HEK293 (cell line): ENCODE results near the gene INCA1.

Experiments used
- CTCF ChIA-PET: fragments of 350-600 bp; formaldehyde crosslinking; extraction: SDS; loops from one replicate; lab custom pipeline; 2021; ENCODE audit warnings: antibody characterized with exemption; lab: Yijun Ruan, JAX
- POLR2A ChIA-PET: fragments of 300-600 bp; formaldehyde crosslinking; extraction: SDS; loops from one replicate; lab custom pipeline; 2020; ENCODE audit warnings: antibody characterized with exemption, inconsistent platforms; lab: Yijun Ruan, JAX
- H3K27ac ChIP-seq: fragments of 200-500 bp; sonication (Bioruptor generic); 2 replicates; pipeline ENCODE4 v1.5.1; 2014; ENCODE audit warnings: low read depth, low read length, control low read depth, inconsistent platforms; ENCODE audit errors: extremely low read depth
- H3K36me3 ChIP-seq, 2 experiments: fragments of 200-500 bp in 1 of 2; sonication (Bioruptor generic) in 1 of 2; 1 replicate in 1 of 2; 2 replicates in 1 of 2; pipeline ENCODE4 v1.5.1; 2014 to 2017; ENCODE audit warnings: inconsistent platforms in 2 of 2, low read length in 2 of 2; ENCODE audit not compliant: control insufficient read depth in 2 of 2, insufficient read depth in 1 of 2
- H3K4me1 ChIP-seq: fragments of 200-500 bp; sonication (Bioruptor generic); 2 replicates; pipeline ENCODE4 v1.5.1; 2014; ENCODE audit warnings: mild to moderate bottlenecking, low read length, inconsistent platforms; ENCODE audit not compliant: control insufficient read depth, insufficient read depth
- H3K4me3 ChIP-seq: 2 replicates; pipeline ENCODE4 v1.5.1; 2011; ENCODE audit warnings: low read depth, mild to moderate bottlenecking, control low read depth, low read length, moderate library complexity
- H3K9me3 ChIP-seq: fragments of 200-500 bp; sonication (Bioruptor generic); 2 replicates; pipeline ENCODE4 v1.5.1; 2014; ENCODE audit warnings: low read depth, low read length, inconsistent platforms; ENCODE audit not compliant: control insufficient read depth, insufficient read depth
- KLF1 ChIP-seq: fragments of 450-650 bp; formaldehyde crosslinking; IDR thresholded peaks from 2 replicates; pipeline ENCODE4 v1.5.1; 2016; ENCODE audit warnings: missing biosample characterization, missing genetic modification characterization
- KLF16 ChIP-seq: fragments of 450-650 bp; formaldehyde crosslinking; IDR thresholded peaks from 2 replicates; pipeline ENCODE4 v1.5.1; 2017; ENCODE audit warnings: missing biosample characterization, missing genetic modification characterization
- KLF7 ChIP-seq: fragments of 450-650 bp; formaldehyde crosslinking; IDR thresholded peaks from 2 replicates; pipeline ENCODE4 v1.5.1; 2016; ENCODE audit warnings: missing biosample characterization, missing genetic modification characterization, borderline replicate concordance
- KLF8 ChIP-seq: fragments of 450-650 bp; formaldehyde crosslinking; IDR thresholded peaks from 2 replicates; pipeline ENCODE4 v1.5.1; 2016; ENCODE audit warnings: missing biosample characterization, missing genetic modification characterization
- SCRT2 ChIP-seq: fragments of 450-650 bp; formaldehyde crosslinking; IDR thresholded peaks from 2 replicates; pipeline ENCODE4 v1.5.1; 2016; ENCODE audit warnings: missing biosample characterization, missing genetic modification characterization
- SP2 ChIP-seq: fragments of 450-650 bp; formaldehyde crosslinking; IDR thresholded peaks from 2 replicates; pipeline ENCODE4 v1.5.1; 2016; ENCODE audit warnings: missing biosample characterization, missing genetic modification characterization
- YY2 ChIP-seq: fragments of 450-650 bp; formaldehyde crosslinking; IDR thresholded peaks from 2 replicates; pipeline ENCODE4 v1.5.1; 2016; ENCODE audit warnings: missing biosample characterization, missing genetic modification characterization
- ZBTB7A ChIP-seq: fragments of 450-650 bp; formaldehyde crosslinking; IDR thresholded peaks from 2 replicates; pipeline ENCODE4 v1.5.1; 2016; ENCODE audit warnings: low read depth, missing biosample characterization, missing genetic modification characterization
- ZEB2 ChIP-seq: fragments of 450-650 bp; formaldehyde crosslinking; IDR thresholded peaks from 2 replicates; pipeline ENCODE4 v1.5.1; 2016; ENCODE audit warnings: missing biosample characterization, missing genetic modification characterization
- ZIC2 ChIP-seq: fragments of 450-650 bp; formaldehyde crosslinking; IDR thresholded peaks from 2 replicates; pipeline ENCODE4 v1.5.1; 2016; ENCODE audit warnings: missing biosample characterization, missing genetic modification characterization
- ZNF175 ChIP-seq: fragments of 450-650 bp; formaldehyde crosslinking; IDR thresholded peaks from 2 replicates; pipeline ENCODE4 v1.5.1; 2016; ENCODE audit warnings: missing biosample characterization, missing genetic modification characterization
- ZNF23 ChIP-seq: fragments of 450-650 bp; formaldehyde crosslinking; IDR thresholded peaks from 2 replicates; pipeline ENCODE4 v1.5.1; 2016; ENCODE audit warnings: missing biosample characterization, missing genetic modification characterization, borderline replicate concordance
- ZNF274 ChIP-seq, 2 experiments: fragments of 200-500 bp in 1 of 2; fragments of 450-650 bp in 1 of 2; sonication (Bioruptor generic) in 1 of 2; formaldehyde crosslinking in 1 of 2; IDR thresholded peaks; 2 replicates each; pipeline versions ENCODE4 v1.5.1 to v1.6.1; 2014 to 2016; ENCODE audit warnings: borderline replicate concordance in 1 of 2, inconsistent platforms in 1 of 2, low read length in 1 of 2, missing biosample characterization in 1 of 2, missing genetic modification characterization in 1 of 2
- ZNF341 ChIP-seq: fragments of 450-650 bp; formaldehyde crosslinking; IDR thresholded peaks from 2 replicates; pipeline ENCODE4; 2016; ENCODE audit warnings: low read depth, missing biosample characterization, missing genetic modification characterization
- ZNF366 ChIP-seq: fragments of 450-650 bp; formaldehyde crosslinking; conservative IDR thresholded peaks from 2 replicates; pipeline ENCODE4 v1.5.1; 2016; ENCODE audit warnings: missing biosample characterization, missing genetic modification characterization
- ZNF394 ChIP-seq: fragments of 450-650 bp; formaldehyde crosslinking; IDR thresholded peaks from 2 replicates; pipeline ENCODE4 v1.5.1; 2016; ENCODE audit warnings: missing biosample characterization, missing genetic modification characterization, mild to moderate bottlenecking, moderate library complexity, borderline replicate concordance
- ZNF510 ChIP-seq: fragments of 450-650 bp; formaldehyde crosslinking; IDR thresholded peaks from 2 replicates; pipeline ENCODE4 v1.5.1; 2018; ENCODE audit warnings: mild to moderate bottlenecking, missing genetic modification characterization, missing biosample characterization; ENCODE audit not compliant: insufficient replicate concordance
- ZNF549 ChIP-seq: fragments of 450-650 bp; IDR thresholded peaks from 2 replicates; pipeline ENCODE4 v1.5.1; 2018; ENCODE audit warnings: missing biosample characterization, missing genetic modification characterization, mild to moderate bottlenecking, inconsistent platforms, moderate library complexity
- ZNF558 ChIP-seq: fragments of 450-650 bp; formaldehyde crosslinking; IDR thresholded peaks from 2 replicates; pipeline ENCODE4 v1.5.1; 2016; ENCODE audit warnings: missing biosample characterization, missing genetic modification characterization
- ZNF610 ChIP-seq: fragments of 450-650 bp; formaldehyde crosslinking; IDR thresholded peaks from 2 replicates; pipeline ENCODE4 v1.5.1; 2016; ENCODE audit warnings: missing biosample characterization, missing genetic modification characterization, borderline replicate concordance
- ZNF624 ChIP-seq: fragments of 450-650 bp; formaldehyde crosslinking; IDR thresholded peaks from 2 replicates; pipeline ENCODE4 v1.5.1; 2017; ENCODE audit warnings: missing biosample characterization, missing genetic modification characterization
- ZNF777 ChIP-seq: fragments of 450-650 bp; formaldehyde crosslinking; IDR thresholded peaks from 2 replicates; pipeline ENCODE4 v1.5.1; 2017; ENCODE audit warnings: missing biosample characterization, missing genetic modification characterization, borderline replicate concordance
- ZNF843 ChIP-seq: fragments of 450-650 bp; formaldehyde crosslinking; IDR thresholded peaks from 2 replicates; pipeline ENCODE4 v1.5.1; 2016; ENCODE audit warnings: missing biosample characterization, missing genetic modification characterization
- ZSCAN30 ChIP-seq: fragments of 450-650 bp; IDR thresholded peaks from 2 replicates; pipeline ENCODE4 v1.5.1; 2018; ENCODE audit warnings: missing biosample characterization, mild to moderate bottlenecking, missing genetic modification characterization, moderate library complexity
- TF ChIP-seq, protein P1 (sequence below): fragments of 450-650 bp; formaldehyde crosslinking; IDR thresholded peaks from 2 replicates; pipeline ENCODE4 v1.5.1; 2017; ENCODE audit warnings: missing biosample characterization, missing genetic modification characterization
- TF ChIP-seq, protein P2 (sequence below): fragments of 450-650 bp; formaldehyde crosslinking; IDR thresholded peaks from 2 replicates; pipeline ENCODE4 v1.5.1; 2016; ENCODE audit warnings: missing biosample characterization, missing genetic modification characterization
- TF ChIP-seq, protein P3 (sequence below): sonication (generic); formaldehyde crosslinking; IDR thresholded peaks from 2 replicates; pipeline ENCODE4 v1.8.1; 2022; ENCODE audit warnings: mild to moderate bottlenecking, moderate library complexity, missing genetic modification reagents
- TF ChIP-seq, protein P4 (sequence below): fragments of 450-650 bp; formaldehyde crosslinking; IDR thresholded peaks from 2 replicates; pipeline ENCODE4 v1.5.1; 2016; ENCODE audit warnings: missing biosample characterization, missing genetic modification characterization
- TF ChIP-seq, protein P5 (sequence below): fragments of 450-650 bp; formaldehyde crosslinking; optimal IDR thresholded peaks from 2 replicates; pipeline ENCODE3; 2016; ENCODE audit warnings: missing biosample characterization, mild to moderate bottlenecking, missing genetic modification characterization

The INCA1 gene

DNA sequence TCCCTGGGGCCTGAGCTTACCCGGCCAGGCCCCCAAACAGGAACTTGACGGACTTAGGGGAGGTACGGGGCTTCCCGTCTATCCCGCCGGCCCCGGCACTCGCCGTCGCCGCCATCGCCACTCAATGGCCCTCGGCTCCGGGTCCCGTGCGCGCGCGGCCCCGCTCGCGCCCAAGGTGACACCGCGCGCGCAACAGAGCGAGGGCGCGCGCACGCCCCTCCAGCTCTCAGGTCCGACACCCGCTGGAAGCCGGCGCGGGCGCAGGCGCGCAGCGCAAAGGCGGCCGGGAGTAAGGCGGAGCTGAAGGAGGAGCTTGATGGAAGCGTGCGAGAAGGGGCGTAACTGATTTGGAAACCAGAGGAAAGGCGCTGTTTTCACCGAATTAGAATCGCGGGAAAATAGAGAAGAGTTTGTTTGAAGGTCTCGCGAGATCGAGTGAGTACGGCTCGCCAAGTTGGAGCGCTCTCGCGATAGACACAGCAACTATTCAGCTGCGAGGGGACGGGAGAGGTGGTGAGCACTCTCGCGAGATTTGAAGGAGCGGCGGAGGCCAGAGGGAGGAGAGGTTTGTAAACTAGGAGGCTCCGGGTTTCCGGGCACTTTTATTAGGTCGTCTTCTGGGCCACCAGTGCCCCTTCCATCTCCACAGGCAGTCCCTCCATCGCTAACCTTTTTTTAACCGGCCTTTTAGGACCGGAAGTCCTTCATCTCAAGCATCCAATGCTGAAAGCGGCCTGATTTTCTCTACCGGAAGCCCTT lies 57.3 kb downstream of the INCA1 start, which contains the start of the genes RNF167 and SLC25A11:
RNF167 (plus strand) TSS at position 473 of the 759 bp plus-strand sequence. CDS start 642 bp downstream, outside the sequence.
SLC25A11 (minus strand) TSS at position 251 of the 759 bp plus-strand sequence; CDS start at position 115, 136 bp downstream.
- Histone ChIP-seq H3K4me1 (peaks cover 9% of the 10 kb centered on the region), H3K4me3 (peak within 1 kb of the TSS; percentile 87), H3K9me3 (no peaks in the 10 kb centered on the region), H3K36me3 (peaks cover 42 to 73% of the 10 kb centered on the region in 2 experiments), H3K27ac (peak within 1 kb of the TSS; percentile 93)
- ChIA-PET POLR2A (interaction anchor here (0.5 to 3.4 kb wide), 29 partner anchors 10 to 896 kb away, joined by 3 to 109 read pairs (median 4); partner anchors contain the start of genes CAMTA2, CHRNE, ENO3 and INCA1), CTCF (interaction anchor here (0.5 to 3.0 kb wide), 15 partner anchors 8 to 1060 kb away, joined by 3 to 20 read pairs (median 3); partner anchors contain the start of genes CHRNE and PFN1)
- TF ChIP-seq SP2: peak; percentile 93
- TF ChIP-seq KLF16 (tag by site-specific recombination): peak; percentile 98
- peak; percentile 76; the same call in 1 of the 2 replicates for TF ChIP-seq ZEB2 (tag by site-specific recombination)
- TF ChIP-seq, protein P1, sequence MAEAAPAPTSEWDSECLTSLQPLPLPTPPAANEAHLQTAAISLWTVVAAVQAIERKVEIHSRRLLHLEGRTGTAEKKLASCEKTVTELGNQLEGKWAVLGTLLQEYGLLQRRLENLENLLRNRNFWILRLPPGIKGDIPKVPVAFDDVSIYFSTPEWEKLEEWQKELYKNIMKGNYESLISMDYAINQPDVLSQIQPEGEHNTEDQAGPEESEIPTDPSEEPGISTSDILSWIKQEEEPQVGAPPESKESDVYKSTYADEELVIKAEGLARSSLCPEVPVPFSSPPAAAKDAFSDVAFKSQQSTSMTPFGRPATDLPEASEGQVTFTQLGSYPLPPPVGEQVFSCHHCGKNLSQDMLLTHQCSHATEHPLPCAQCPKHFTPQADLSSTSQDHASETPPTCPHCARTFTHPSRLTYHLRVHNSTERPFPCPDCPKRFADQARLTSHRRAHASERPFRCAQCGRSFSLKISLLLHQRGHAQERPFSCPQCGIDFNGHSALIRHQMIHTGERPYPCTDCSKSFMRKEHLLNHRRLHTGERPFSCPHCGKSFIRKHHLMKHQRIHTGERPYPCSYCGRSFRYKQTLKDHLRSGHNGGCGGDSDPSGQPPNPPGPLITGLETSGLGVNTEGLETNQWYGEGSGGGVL: peak; percentile 41; the same call in 1 of the 2 replicates
- no peak for TF ChIP-seq ZNF549 (tag by site-specific recombination)
- TF ChIP-seq SCRT2: peak; percentile 31; the same call in 1 of the 2 replicates
- peak; percentile 70; the same call in 1 of the 2 replicates for TF ChIP-seq ZNF610 (tag by site-specific recombination)
- TF ChIP-seq ZNF558: 0 out of 2 replicates have a peak, but pooled peaks have one; percentile 14
- 0 out of 2 replicates have a peak, but pooled peaks have one; percentile 48 for TF ChIP-seq ZBTB7A
- TF ChIP-seq YY2: no peak; the same call in none of the 2 replicates
- TF ChIP-seq ZNF843: peak; percentile 48; the same call in 1 of the 2 replicates
- 0 out of 2 replicates have a peak, but pooled peaks have one; percentile 22 for TF ChIP-seq KLF1 (tag by site-specific recombination)
- TF ChIP-seq ZNF366 (tag by site-specific recombination): peak; percentile 66
- TF ChIP-seq, protein P2, sequence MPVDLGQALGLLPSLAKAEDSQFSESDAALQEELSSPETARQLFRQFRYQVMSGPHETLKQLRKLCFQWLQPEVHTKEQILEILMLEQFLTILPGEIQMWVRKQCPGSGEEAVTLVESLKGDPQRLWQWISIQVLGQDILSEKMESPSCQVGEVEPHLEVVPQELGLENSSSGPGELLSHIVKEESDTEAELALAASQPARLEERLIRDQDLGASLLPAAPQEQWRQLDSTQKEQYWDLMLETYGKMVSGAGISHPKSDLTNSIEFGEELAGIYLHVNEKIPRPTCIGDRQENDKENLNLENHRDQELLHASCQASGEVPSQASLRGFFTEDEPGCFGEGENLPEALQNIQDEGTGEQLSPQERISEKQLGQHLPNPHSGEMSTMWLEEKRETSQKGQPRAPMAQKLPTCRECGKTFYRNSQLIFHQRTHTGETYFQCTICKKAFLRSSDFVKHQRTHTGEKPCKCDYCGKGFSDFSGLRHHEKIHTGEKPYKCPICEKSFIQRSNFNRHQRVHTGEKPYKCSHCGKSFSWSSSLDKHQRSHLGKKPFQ: no peak
- no peak for TF ChIP-seq ZNF624 (tag by site-specific recombination)
- TF ChIP-seq, protein P3, sequence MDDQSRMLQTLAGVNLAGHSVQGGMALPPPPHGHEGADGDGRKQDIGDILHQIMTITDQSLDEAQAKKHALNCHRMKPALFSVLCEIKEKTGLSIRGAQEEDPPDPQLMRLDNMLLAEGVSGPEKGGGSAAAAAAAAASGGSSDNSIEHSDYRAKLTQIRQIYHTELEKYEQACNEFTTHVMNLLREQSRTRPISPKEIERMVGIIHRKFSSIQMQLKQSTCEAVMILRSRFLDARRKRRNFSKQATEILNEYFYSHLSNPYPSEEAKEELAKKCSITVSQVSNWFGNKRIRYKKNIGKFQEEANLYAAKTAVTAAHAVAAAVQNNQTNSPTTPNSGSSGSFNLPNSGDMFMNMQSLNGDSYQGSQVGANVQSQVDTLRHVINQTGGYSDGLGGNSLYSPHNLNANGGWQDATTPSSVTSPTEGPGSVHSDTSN: peak; percentile 82; the same call in 1 of the 2 replicates
- TF ChIP-seq ZNF510 (tag by site-specific recombination): no peak
- TF ChIP-seq ZNF23 (tag by site-specific recombination): no peak
- TF ChIP-seq KLF8 (tag by site-specific recombination): peak; percentile 95
- TF ChIP-seq ZNF777: no peak
- TF ChIP-seq ZSCAN30: peak; percentile 80
- TF ChIP-seq, protein P4, sequence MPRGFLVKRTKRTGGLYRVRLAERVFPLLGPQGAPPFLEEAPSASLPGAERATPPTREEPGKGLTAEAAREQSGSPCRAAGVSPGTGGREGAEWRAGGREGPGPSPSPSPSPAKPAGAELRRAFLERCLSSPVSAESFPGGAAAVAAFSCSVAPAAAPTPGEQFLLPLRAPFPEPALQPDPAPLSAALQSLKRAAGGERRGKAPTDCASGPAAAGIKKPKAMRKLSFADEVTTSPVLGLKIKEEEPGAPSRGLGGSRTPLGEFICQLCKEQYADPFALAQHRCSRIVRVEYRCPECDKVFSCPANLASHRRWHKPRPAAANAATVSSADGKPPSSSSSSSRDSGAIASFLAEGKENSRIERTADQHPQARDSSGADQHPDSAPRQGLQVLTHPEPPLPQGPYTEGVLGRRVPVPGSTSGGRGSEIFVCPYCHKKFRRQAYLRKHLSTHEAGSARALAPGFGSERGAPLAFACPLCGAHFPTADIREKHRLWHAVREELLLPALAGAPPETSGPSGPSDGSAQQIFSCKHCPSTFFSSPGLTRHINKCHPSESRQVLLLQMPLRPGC: peak; percentile 47; the same call in 1 of the 2 replicates
- TF ChIP-seq, protein P5, sequence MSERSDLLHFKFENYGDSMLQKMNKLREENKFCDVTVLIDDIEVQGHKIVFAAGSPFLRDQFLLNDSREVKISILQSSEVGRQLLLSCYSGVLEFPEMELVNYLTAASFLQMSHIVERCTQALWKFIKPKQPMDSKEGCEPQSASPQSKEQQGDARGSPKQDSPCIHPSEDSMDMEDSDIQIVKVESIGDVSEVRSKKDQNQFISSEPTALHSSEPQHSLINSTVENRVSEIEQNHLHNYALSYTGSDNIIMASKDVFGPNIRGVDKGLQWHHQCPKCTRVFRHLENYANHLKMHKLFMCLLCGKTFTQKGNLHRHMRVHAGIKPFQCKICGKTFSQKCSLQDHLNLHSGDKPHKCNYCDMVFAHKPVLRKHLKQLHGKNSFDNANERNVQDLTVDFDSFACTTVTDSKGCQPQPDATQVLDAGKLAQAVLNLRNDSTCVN: peak; percentile 92
- TF ChIP-seq ZNF394: peak; percentile 34; the same call in 1 of the 2 replicates
- no peak for TF ChIP-seq ZIC2 (tag by site-specific recombination)
- peak; percentile 68; the same call in 1 of the 2 replicates for TF ChIP-seq KLF7
- peak; percentile 71 for TF ChIP-seq ZNF341 (tag by site-specific recombination)
- TF ChIP-seq ZNF175 (tag by site-specific recombination): no peak
- no peak for TF ChIP-seq ZNF274 (IDR thresholded peaks at IDR 0.05; ENCODE audit: low read length)
- no peak for TF ChIP-seq ZNF274 (tag by site-specific recombination; IDR thresholded peaks at IDR 0.05; ENCODE audit: borderline replicate concordance)
